ENCODE measurements around the gene ZFAND3.

DNA sequence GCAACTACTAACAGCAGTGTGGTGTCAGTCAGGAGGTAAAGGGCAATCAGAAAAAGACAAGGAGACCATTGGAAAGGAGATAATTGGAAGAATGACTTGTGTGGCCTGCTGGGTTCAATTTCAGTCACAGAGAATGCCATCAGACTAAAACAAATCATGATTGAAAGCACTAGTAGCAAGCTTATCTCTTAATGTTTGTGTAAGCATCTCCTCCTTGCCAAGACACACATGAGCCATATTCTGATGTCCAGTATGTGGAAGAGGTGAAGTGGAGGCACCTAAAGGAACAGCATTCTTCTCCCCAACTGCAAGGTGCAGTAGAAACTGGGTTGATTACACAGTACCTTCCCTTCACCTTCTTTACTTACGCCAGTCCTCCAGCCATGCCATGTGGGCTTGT, 287.5 kb downstream of the ZFAND3 start:
- TF ChIP-seq, protein P1, sequence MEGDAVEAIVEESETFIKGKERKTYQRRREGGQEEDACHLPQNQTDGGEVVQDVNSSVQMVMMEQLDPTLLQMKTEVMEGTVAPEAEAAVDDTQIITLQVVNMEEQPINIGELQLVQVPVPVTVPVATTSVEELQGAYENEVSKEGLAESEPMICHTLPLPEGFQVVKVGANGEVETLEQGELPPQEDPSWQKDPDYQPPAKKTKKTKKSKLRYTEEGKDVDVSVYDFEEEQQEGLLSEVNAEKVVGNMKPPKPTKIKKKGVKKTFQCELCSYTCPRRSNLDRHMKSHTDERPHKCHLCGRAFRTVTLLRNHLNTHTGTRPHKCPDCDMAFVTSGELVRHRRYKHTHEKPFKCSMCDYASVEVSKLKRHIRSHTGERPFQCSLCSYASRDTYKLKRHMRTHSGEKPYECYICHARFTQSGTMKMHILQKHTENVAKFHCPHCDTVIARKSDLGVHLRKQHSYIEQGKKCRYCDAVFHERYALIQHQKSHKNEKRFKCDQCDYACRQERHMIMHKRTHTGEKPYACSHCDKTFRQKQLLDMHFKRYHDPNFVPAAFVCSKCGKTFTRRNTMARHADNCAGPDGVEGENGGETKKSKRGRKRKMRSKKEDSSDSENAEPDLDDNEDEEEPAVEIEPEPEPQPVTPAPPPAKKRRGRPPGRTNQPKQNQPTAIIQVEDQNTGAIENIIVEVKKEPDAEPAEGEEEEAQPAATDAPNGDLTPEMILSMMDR (conservative IDR thresholded peaks at IDR 0.05 in 1 of 2, IDR thresholded peaks at IDR 0.05 in 1 of 2; ENCODE audit: low read depth in 1 of 2, low read length in 2 of 2): no peak
- no peak for TF ChIP-seq EZH2 (IDR thresholded peaks at IDR 0.05; ENCODE audit: low read length, missing control alignments)

All from fibroblast of lung (primary cell).